ENCODE measurements around the gene NPR1.
"Not testable (repeated sequence)": the region's sequence is repeated elsewhere in the genome, so short reads cannot be mapped to it uniquely, and the experiment has no call there.

The NPR1 gene

GRCh38 chr1:153678519-153679336 lies at the start of gene NPR1:
Gene NPR1, plus strand, starts transcription at chr1:153678688. Its CDS starts 421 bp downstream, at chr1:153679109.
- DNase-seq (ENCODE audit: low read depth), result no peak

DNA sequence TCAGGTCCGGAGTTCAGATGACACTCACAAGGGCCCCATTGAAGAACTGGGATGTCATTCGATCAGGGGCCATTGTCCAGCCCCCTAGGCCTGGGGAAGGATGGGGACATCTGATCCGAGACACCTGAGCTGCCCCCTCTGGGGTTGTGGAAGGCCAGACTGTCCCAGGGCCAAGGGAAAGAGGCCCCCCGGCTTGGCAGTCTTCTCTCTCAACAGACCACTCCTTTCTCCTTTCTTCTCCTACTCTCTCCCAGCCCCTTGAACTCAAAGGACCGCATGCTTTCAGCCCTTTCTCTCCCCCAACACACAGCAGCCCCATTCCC lies 49.2 kb upstream of the NPR1 start:
- no peak for DNase-seq (ENCODE audit: low read depth)

- DNase-seq (ENCODE audit: low read depth), result no peak
Measured at GRCh38 chr1:153629971-153630370, 48.5 kb upstream of the NPR1 start.

- DNase-seq (ENCODE audit: low read depth), result no peak
Measured at GRCh38 chr1:153630384-153630783, 48.1 kb upstream of the NPR1 start.

GRCh38 chr1:153631047-153632022 lies 47.2 kb upstream of the NPR1 start:
- DNase-seq (ENCODE audit: low read depth), result no peak

GRCh38 chr1:153633161-153633753 lies 45.2 kb upstream of the NPR1 start:
- DNase-seq (ENCODE audit: low read depth), result no peak

DNA sequence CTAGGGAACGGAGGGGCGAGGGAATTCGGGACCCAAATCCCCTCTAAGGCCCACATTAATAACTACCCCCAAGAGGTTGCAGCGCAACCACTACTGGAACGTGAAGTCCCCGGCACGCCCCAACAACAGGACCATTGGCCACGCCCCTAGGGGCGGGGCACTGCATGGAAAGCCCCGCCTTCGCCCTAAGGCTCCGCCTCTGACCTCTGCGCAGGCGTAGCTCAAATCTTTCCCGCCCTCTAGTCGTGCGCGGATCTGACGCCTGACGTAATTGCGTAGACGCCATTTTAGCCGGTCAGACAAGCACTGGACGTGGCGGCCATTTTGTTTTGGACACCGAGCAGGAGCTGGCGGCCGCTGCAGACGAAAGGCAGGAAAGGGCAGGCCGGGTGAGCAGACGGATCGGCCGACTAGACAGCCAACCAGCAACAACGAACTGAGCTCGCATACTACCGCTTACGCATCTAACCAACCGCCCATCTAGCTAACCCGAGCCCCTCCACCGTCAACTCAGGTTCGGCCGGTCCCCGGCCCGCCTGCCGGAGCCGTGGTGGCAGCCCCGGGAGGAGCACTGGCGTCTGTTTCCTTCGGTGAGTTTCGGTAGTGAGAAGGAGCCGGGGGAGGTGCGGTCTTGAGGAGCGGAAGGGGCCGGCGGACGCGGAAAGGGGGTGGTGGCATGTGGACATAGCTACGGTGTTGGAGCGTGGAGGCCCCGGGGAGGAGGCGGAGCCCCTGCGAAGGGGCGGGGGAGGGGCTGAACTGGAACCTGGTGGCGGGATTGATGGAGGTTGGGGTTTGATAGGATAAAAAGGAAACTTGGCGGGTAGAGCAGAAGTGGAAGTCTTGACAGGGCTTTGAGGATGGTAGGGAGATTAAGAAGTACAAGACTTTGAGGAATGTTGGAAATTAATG lies 44.5 kb upstream of the NPR1 start, which contains the start of gene CHTOP:
Gene CHTOP, plus strand, starts transcription at position 313 of the 912 bp plus-strand sequence. CDS start 2,523 bp downstream, outside the sequence.
- peak; percentile 87 for DNase-seq (ENCODE audit: low read depth)

GRCh38 chr1:153635872-153636271 lies 42.6 kb upstream of the NPR1 start:
- no peak for DNase-seq (ENCODE audit: low read depth)

GRCh38 chr1:153636312-153636711 lies 42.2 kb upstream of the NPR1 start:
- no peak for DNase-seq (ENCODE audit: low read depth)

DNA sequence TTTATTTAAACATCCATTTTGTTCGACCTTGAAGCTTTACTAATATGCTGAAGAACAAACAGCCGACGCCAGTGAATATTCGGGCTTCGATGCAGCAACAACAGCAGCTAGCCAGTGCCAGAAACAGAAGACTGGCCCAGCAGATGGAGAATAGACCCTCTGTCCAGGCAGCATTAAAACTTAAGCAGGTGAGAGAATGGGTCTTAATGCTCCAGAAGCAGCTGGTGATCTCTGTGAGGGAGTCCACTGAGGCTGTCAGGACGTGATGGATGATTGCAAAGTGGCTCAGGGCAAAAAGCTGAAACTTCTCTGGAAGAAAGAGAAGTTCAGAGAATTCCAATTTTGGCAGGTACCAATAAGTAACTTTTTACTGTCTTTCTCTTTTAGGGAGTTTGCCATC lies 40.2 kb upstream of the NPR1 start:
- no peak for DNase-seq (ENCODE audit: low read depth)

- DNase-seq (ENCODE audit: low read depth), result no peak
Measured at GRCh38 chr1:153639280-153639679, 39.2 kb upstream of the NPR1 start.

DNA sequence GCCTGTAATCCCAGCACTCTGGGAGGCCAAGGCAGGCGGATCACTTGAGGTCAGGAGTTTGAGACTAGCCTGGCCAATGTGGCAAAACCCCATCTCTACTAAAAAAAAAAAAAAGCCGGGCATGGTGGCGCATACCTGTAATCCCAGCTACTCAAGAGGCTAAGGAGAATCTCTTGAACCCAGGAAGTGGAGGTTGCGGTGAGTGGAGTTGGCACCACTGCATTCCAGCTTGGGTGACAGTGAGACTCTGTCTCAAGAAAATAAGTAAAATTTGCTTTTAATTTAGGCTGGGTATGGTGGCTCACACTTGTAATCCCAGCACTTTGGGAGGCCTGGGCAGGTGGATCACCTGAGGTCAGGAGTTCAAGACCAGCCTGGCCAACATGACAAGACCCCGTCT lies 38.3 kb upstream of the NPR1 start:
- not testable (repeated sequence) for DNase-seq (ENCODE audit: low read depth)

GRCh38 chr1:153640861-153641260 lies 37.6 kb upstream of the NPR1 start:
- DNase-seq (ENCODE audit: low read depth), result no peak

DNA sequence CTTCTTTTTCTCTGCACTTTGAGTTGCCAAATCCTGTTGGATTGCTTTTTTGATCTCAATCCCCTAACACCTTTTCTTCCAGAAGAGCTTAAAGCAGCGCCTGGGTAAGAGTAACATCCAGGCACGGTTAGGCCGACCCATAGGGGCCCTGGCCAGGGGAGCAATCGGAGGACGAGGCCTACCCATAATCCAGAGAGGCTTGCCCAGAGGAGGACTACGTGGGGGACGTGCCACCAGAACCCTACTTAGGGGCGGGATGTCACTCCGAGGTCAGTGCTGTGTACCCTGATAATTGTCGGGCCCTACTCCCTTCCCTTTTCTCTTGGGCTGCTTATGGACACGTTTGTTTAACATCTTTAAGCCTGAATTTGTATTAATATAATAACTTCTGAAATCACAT lies 36.3 kb upstream of the NPR1 start:
- DNase-seq (ENCODE audit: low read depth), result no peak

GRCh38 chr1:153643100-153643499 lies 35.4 kb upstream of the NPR1 start:
- no peak for DNase-seq (ENCODE audit: low read depth)

- no peak for DNase-seq (ENCODE audit: low read depth)
Measured at GRCh38 chr1:153643816-153644215, 34.7 kb upstream of the NPR1 start.

GRCh38 chr1:153646672-153647345 lies 31.7 kb upstream of the NPR1 start:
- DNase-seq (ENCODE audit: low read depth), result no peak

- no peak for DNase-seq (ENCODE audit: low read depth)
Measured at GRCh38 chr1:153647346-153647714, 31.2 kb upstream of the NPR1 start.

GRCh38 chr1:153648000-153648643 lies 30.4 kb upstream of the NPR1 start:
- DNase-seq (ENCODE audit: low read depth), result no peak

DNA sequence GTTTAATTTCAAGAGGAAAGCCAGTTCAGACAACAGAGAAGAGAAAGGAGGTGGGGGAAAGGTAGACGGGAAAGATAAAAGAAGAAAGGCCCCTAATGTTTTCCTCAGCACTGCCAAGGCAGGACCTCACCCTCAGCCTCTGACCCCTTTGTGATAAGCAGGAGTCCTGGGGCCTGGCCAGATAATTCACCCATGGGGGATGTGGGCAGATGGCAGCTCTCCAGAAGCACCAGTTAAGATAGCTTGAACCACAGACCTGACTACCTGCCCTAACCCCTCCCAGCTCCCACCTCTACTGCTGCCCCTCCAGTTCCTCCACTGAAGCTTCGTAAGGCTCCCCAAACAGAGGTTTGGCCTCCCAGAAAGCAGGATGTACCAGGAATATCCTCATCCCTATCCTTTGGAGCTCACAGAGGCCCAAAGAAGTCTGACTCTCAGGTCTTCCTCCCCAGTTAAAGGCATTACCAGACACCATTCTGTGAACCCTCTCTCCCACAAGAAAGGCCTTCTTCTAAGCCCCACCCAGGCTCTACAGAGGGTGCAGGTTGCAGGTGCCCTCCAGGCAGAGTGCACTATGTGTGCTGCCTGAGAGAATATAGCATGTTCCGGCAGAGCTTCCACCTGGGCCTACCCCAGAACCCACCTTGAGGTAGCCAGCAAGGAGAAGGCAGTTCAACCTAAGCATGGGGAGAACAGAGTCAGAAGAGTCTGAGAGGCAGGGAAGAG lies 29.2 kb upstream of the NPR1 start:
- DNase-seq (ENCODE audit: low read depth), result no peak

Data from GM04503 (cell line).